Lower leg skin (tissue), 3 donors: ENCODE measurements around the gene NCBP2L.

Experiments
- POLR2A ChIP-seq, 2 donors: fragments of 450-650 bp; IDR thresholded peaks; one replicate each; pipeline ENCODE4 v1.6.1; 2016 to 2017; ENCODE audit warnings: antibody characterized with exemption in 2 of 2, mild to moderate bottlenecking in 1 of 2, moderate library complexity in 1 of 2
- TF ChIP-seq, protein P1 (sequence below), 3 donors: fragments of 450-650 bp; IDR thresholded peaks; one replicate each; pipeline ENCODE4 v1.5.1; 2016; ENCODE audit warnings: antibody characterized with exemption in 3 of 3, mild to moderate bottlenecking in 3 of 3, moderate library complexity in 2 of 3

DNA sequence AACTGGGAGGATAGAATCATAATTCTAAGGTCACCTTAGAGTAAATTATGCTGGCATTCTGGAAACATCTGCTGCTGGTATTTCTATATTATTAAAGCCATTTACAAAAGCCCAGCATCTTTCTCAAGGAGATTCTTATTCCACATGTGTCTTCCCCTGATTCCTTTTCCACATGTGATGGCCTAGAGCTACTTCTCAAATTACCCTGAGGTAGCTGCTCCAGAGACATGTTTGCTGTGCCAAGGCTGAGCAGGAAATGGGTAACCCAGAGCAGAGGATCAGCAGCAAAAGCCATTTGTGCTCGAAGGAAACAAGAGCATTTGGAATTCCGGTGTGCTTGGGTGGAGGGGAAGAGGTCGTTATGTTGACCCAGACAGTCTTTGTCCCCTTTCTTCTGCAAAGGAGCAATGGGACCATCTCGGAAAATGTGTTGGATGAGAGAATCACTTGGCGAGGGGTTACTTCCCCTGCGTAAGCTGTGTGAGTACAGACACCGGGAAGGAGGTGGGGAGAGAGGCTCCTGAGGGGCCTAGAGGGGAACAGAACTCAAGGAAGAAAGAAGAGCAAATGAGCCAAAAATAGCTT is 26.6 kb upstream of the NCBP2L start:
- TF ChIP-seq, protein P1, sequence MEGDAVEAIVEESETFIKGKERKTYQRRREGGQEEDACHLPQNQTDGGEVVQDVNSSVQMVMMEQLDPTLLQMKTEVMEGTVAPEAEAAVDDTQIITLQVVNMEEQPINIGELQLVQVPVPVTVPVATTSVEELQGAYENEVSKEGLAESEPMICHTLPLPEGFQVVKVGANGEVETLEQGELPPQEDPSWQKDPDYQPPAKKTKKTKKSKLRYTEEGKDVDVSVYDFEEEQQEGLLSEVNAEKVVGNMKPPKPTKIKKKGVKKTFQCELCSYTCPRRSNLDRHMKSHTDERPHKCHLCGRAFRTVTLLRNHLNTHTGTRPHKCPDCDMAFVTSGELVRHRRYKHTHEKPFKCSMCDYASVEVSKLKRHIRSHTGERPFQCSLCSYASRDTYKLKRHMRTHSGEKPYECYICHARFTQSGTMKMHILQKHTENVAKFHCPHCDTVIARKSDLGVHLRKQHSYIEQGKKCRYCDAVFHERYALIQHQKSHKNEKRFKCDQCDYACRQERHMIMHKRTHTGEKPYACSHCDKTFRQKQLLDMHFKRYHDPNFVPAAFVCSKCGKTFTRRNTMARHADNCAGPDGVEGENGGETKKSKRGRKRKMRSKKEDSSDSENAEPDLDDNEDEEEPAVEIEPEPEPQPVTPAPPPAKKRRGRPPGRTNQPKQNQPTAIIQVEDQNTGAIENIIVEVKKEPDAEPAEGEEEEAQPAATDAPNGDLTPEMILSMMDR (IDR thresholded peaks at IDR 0.05): no peak
- no peak for TF ChIP-seq POLR2A (IDR thresholded peaks at IDR 0.05)
